Psoas muscle (tissue), 8 donors: ENCODE results near the gene NCDN. TPM values are rescaled to one million over a fixed set of nuclear protein-coding genes. Genes with fewer than 3 reads are reported as not detected.

Source experiments
- ATAC-seq, 4 donors: fragments of 200-7000 bp; cut with Tn5 transposase; one replicate each; pipeline ENCODE4 v1.9.1; 2020; ENCODE audit warnings: moderate library complexity in 3 of 4, mild to moderate bottlenecking in 2 of 4
- DNase-seq, 2 donors: peaks; one replicate each; pipeline ENCODE4 v3.0.0-alpha.2; 2020
- H3K27ac ChIP-seq: fragments of 200-600 bp; one replicate; pipeline ENCODE4 v1.8.0; 2022
- H3K27me3 ChIP-seq, 3 donors: fragments of 200-600 bp in 1 of 3; one replicate each; pipeline versions ENCODE4 v1.6.1 to v1.8.0; 2013 to 2022; ENCODE audit warnings: low read length in 2 of 3, mild to moderate bottlenecking in 2 of 3, moderate library complexity in 1 of 3; ENCODE audit not compliant: insufficient read depth in 3 of 3
- H3K36me3 ChIP-seq, 2 donors: fragments of 200-600 bp in 1 of 2; one replicate each; pipeline versions ENCODE4 v1.6.1 to v1.8.0; 2013 to 2022; ENCODE audit warnings: low read depth in 1 of 2, mild to moderate bottlenecking in 1 of 2, moderate library complexity in 1 of 2; ENCODE audit not compliant: insufficient read depth in 1 of 2
- H3K4me1 ChIP-seq: fragments of 200-600 bp; one replicate; pipeline ENCODE4 v1.8.0; 2022
- H3K4me3 ChIP-seq: fragments of 200-600 bp; one replicate; pipeline ENCODE4 v1.8.0; 2022; ENCODE audit warnings: mild to moderate bottlenecking
- H3K9me3 ChIP-seq: fragments of 200-600 bp; one replicate; pipeline ENCODE4 v1.8.0; 2022
- WGBS, 3 donors: extraction: QIAGEN DNeasy Blood & Tissue Kit; methylation state at CpG; one replicate each; pipeline versions ENCODE4 v1.1.6 to v1.1.7; 2013; 5-methylcytosine and 5-hydroxymethylcytosine counted together
- intact Hi-C, 2 donors: fragments of 100-400 bp; cut with DNase I; formaldehyde crosslinking; loops; one replicate each; pipeline versions ENCODE4 v1.11.0 to v1.14.2; 2022
- long read RNA-seq, 2 donors: library from polyadenylated mRNA; unstranded; transcript quantifications; one replicate each; pipeline ENCODE4 v2.0.0, GENCODE V29; 2021
- polyA plus RNA-seq, 3 donors: library from polyadenylated mRNA; stranded (reverse); fragments of 200-250 nt; gene quantifications; one replicate each; pipeline ENCODE4 v1.2.3, GENCODE V29; 2013
- total RNA-seq, 4 donors: library from RNA; stranded (reverse); fragmentation: NEBNext Ultra II Directional in 2 of 4; extraction: Animal tissue kit (Norgen Biotek cat#: 25700) in 2 of 4; gene quantifications; one replicate each; pipeline versions ENCODE4 v1.2.1 to v1.2.4, GENCODE V29; 2021 to 2023
- TF ChIP-seq, protein P1 (sequence below): fragments of 200-600 bp; IDR thresholded peaks from one replicate; pipeline ENCODE4 v1.8.0; 2022; ENCODE audit warnings: antibody characterized with exemption
- donor health status: healthy with polysubstance abuse.
- donor health status: DM: no; HTN: no; CAD: no; lungs with moderate emphysema.
- donor health status: Bipolar disorder and iron deficiency.
- donor health status: healthy.
- donor health status: DM: yes; HTN: yes; CAD: no.
- donor health status: DM: no; HTN: no; CAD: no.
- donor health status: DM: no; HTN: no; CAD: no.
- donor health status: DM: yes; HTN: yes; CAD: no.

NCDN gene, protein sequence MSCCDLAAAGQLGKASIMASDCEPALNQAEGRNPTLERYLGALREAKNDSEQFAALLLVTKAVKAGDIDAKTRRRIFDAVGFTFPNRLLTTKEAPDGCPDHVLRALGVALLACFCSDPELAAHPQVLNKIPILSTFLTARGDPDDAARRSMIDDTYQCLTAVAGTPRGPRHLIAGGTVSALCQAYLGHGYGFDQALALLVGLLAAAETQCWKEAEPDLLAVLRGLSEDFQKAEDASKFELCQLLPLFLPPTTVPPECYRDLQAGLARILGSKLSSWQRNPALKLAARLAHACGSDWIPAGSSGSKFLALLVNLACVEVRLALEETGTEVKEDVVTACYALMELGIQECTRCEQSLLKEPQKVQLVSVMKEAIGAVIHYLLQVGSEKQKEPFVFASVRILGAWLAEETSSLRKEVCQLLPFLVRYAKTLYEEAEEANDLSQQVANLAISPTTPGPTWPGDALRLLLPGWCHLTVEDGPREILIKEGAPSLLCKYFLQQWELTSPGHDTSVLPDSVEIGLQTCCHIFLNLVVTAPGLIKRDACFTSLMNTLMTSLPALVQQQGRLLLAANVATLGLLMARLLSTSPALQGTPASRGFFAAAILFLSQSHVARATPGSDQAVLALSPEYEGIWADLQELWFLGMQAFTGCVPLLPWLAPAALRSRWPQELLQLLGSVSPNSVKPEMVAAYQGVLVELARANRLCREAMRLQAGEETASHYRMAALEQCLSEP
- 10 to 100 TPM; 12.5 to 21.2 (median 13.7) TPM for total RNA-seq
- polyA plus RNA-seq: 10 to 100 TPM in 2 of 3 donors, 1 to 10 TPM in 1; 6.8 to 23.1 (median 13.9) TPM
- long read RNA-seq, donor 1, partial matches to known transcripts: 7 of 9 reads
- long read RNA-seq, donor 1, other reads (novel, unspliced or antisense): 0 of 9 reads
- long read RNA-seq, donor 2, transcript NCDN-202 (7 exons, 3,683 nt): major isoform, 5 of 30 reads
- long read RNA-seq, donor 2, partial matches to known transcripts: 11 of 30 reads
- long read RNA-seq, donor 2, other reads (novel, unspliced or antisense): 10 of 30 reads

DNA sequence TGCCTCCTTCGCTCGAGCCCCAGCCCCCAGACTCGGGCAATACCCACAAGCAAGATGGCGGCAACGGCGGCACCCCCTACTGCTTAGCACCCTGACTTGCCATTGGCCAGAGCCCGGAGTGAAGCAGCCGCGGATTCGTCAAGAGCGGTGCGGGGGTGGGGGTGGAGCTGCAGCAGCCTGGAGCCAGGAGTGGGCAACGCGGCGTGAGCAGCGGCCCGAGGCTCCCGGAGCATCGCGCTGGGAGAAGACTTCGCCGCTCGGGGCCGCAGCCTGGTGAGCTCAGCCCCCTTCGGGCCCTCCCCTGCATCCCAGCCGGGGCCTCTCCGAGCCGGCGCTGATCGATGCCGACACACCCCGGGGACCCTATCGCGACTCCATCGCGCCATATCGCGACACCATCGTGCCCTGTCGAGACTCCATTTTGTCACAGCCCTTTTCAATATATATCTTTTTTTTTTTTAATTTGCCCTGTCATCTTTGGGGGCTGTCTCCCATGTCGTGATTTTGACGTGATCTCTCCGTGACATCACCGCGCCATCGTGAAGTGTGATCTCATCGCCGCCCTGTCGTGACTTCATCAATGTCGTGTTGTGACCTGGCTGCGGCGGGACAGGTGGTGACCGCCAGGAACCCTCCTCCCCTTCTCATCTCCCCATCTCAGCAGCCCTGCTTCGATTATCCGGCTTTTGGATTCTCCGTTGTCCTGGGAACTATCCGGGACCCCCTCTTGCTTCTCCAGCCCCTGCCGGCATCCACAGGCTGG lies at the start of gene NCDN:
Gene NCDN, plus strand, starts transcription at position 189 of the 763 bp plus-strand sequence. Its CDS starts 392 bp downstream, at position 581.
- no peaks in the 10 kb centered on the region for H3K9me3 ChIP-seq
- ATAC-seq (peak; percentile 92 to 95 (median 92)), DNase-seq (peak; percentile 98)
- TF ChIP-seq, protein P1, sequence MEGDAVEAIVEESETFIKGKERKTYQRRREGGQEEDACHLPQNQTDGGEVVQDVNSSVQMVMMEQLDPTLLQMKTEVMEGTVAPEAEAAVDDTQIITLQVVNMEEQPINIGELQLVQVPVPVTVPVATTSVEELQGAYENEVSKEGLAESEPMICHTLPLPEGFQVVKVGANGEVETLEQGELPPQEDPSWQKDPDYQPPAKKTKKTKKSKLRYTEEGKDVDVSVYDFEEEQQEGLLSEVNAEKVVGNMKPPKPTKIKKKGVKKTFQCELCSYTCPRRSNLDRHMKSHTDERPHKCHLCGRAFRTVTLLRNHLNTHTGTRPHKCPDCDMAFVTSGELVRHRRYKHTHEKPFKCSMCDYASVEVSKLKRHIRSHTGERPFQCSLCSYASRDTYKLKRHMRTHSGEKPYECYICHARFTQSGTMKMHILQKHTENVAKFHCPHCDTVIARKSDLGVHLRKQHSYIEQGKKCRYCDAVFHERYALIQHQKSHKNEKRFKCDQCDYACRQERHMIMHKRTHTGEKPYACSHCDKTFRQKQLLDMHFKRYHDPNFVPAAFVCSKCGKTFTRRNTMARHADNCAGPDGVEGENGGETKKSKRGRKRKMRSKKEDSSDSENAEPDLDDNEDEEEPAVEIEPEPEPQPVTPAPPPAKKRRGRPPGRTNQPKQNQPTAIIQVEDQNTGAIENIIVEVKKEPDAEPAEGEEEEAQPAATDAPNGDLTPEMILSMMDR: no peak
- H3K36me3 ChIP-seq: peaks cover 0 to 26% of the 10 kb centered on the region in 2 donors
- intact Hi-C loops: no loop called here
- no peaks in the 10 kb centered on the region for H3K27me3 ChIP-seq
- H3K27ac ChIP-seq: peak within 1 kb of the TSS; percentile 99
- H3K4me1 ChIP-seq: peaks cover 54% of the 10 kb centered on the region
- 0 to 1% (median 0%) methylated on average over 55 to 58 of the region's 58 CpGs for WGBS, 3 donors
- peak within 1 kb of the TSS; percentile 99 for H3K4me3 ChIP-seq

DNA sequence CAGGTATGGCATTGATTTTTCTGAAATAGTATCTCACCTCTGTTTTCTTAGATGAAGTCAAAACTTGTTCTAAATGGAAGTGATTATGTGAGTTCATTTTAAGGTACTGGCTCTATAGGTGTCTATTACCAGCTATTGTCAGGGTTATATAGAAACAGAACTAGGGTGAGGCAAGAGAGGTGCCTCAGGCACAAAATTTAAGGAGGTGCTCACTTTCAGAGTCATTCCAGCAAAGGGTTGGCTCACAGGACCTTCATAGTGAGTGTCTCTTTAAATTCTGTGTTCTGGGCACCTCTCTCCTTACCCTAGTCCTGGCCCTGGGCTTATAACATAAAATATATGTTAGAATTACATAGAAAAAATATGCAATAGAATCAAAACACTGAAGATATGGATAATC lies 49.7 kb upstream of the NCDN start:
- DNase-seq (no peak), ATAC-seq (no peak)
- TF ChIP-seq, protein P1: no peak
- H3K4me1 ChIP-seq: peaks cover 15% of the 10 kb centered on the region
- H3K9me3 ChIP-seq: no peaks in the 10 kb centered on the region
- no peak overlapping the region for H3K27ac ChIP-seq
- intact Hi-C loops: no loop called here
- H3K4me3 ChIP-seq: no peak overlapping the region
- peaks cover 5 to 13% of the 10 kb centered on the region in 2 donors for H3K36me3 ChIP-seq
- no peaks in the 10 kb centered on the region for H3K27me3 ChIP-seq

DNA sequence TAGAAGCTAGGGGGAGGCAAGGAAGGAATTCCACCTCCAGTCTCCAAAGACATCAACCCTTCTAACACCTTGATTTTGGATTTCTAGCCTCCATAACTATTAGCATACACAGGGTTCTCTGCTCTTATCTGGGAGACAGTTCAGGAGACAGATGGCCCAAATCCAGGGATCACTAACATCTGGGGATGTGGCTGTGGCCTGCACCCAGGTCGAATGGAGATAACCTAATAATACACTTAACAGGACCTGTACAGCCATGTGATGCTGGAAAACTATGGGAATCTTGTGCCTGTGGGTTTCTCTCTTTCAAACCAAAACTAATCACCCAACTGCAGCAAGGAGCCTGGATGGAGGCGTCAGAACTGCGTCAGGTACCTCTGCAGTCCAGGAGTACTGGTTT lies 48.0 kb upstream of the NCDN start:
- Histone ChIP-seq H3K36me3 (peaks cover 5 to 13% of the 10 kb centered on the region in 2 donors), H3K4me1 (peaks cover 23% of the 10 kb centered on the region), H3K27me3 (no peaks in the 10 kb centered on the region), H3K9me3 (no peaks in the 10 kb centered on the region), H3K27ac (no peak overlapping the region), H3K4me3 (no peak overlapping the region)
- no peak for ATAC-seq
- 75 to 87% (median 83%) methylated on average over 3 of the region's 3 CpGs for WGBS, 3 donors
- TF ChIP-seq, protein P1: no peak
- no peak for DNase-seq
- intact Hi-C loops: no loop called here

DNA sequence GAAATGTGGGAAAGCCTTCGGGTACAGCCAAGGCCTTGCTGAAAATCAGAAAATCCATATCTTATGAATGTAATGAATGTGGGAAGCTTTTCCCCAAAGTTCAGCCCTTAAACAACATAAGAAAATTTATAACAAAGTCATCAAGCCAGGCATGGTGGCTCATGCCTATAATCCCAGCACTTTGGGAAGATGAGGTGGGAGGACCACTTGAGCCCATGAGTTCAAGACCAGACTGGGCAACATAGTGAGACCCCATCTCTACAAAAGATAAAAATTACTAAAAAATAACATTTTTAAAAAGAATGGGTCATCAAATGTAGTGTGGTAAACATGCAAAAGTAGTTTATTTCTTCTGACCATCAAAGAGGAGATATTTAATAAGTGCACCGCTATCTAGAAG lies 46.3 kb upstream of the NCDN start:
- no peak overlapping the region for H3K4me3 ChIP-seq
- no peak for ATAC-seq
- TF ChIP-seq, protein P1: no peak
- H3K27ac ChIP-seq: no peak overlapping the region
- no peaks in the 10 kb centered on the region for H3K27me3 ChIP-seq
- H3K9me3 ChIP-seq: peaks cover 9% of the 10 kb centered on the region
- peaks cover 2 to 6% of the 10 kb centered on the region in 2 donors for H3K36me3 ChIP-seq
- intact Hi-C loops: no loop called here
- H3K4me1 ChIP-seq: peaks cover 18% of the 10 kb centered on the region
- 98 to 99% (median 99%) methylated on average over 2 of the region's 2 CpGs for WGBS, 3 donors
- DNase-seq: no peak
